Osteocyte (in vitro differentiated cells): Measurements from ENCODE around the gene RBM38. TPM values are rescaled to one million over a fixed set of nuclear protein-coding genes. Genes with fewer than 3 reads are reported as not detected.

Experiments
- DNase-seq: peaks from one replicate; pipeline ENCODE4 v3.0.0; 2021; ENCODE audit warnings: mixed read lengths; ENCODE audit not compliant: unreplicated experiment; ENCODE audit errors: extremely low spot score
- H3K27ac Mint-ChIP-seq: one replicate; pipeline ENCODE4 v1.8.0; 2021; ENCODE audit warnings: mild to moderate bottlenecking, mixed read lengths; ENCODE audit not compliant: unreplicated experiment
- H3K27me3 Mint-ChIP-seq: one replicate; pipeline ENCODE4 v1.8.0; 2021; ENCODE audit warnings: mixed read lengths; ENCODE audit not compliant: unreplicated experiment
- H3K36me3 Mint-ChIP-seq: one replicate; pipeline ENCODE4 v1.8.0; 2021; ENCODE audit warnings: mixed read lengths; ENCODE audit not compliant: unreplicated experiment
- H3K4me1 Mint-ChIP-seq: one replicate; pipeline ENCODE4 v1.8.0; 2021; ENCODE audit warnings: mixed read lengths; ENCODE audit not compliant: unreplicated experiment
- H3K4me3 Mint-ChIP-seq: one replicate; pipeline ENCODE4 v1.8.0; 2021; ENCODE audit warnings: mild to moderate bottlenecking, moderate library complexity, mixed read lengths; ENCODE audit not compliant: unreplicated experiment
- H3K9me3 Mint-ChIP-seq: one replicate; pipeline ENCODE4 v1.8.0; 2021; ENCODE audit warnings: mixed read lengths; ENCODE audit not compliant: unreplicated experiment
- total RNA-seq: library from RNA; stranded (reverse); gene quantifications from 2 replicates; pipeline ENCODE4 v1.2.1, GENCODE V29; 2021
- TF ChIP-seq, protein P1 (sequence below): fragments of 200-600 bp; sonication (generic); IDR thresholded peaks from 2 replicates; pipeline ENCODE4 v1.5.0; 2021; ENCODE audit warnings: antibody characterized with exemption, mild to moderate bottlenecking, moderate library complexity

RBM38 gene
- total RNA-seq, 1 donor from 2014 or later = 18.8 TPM

DNA sequence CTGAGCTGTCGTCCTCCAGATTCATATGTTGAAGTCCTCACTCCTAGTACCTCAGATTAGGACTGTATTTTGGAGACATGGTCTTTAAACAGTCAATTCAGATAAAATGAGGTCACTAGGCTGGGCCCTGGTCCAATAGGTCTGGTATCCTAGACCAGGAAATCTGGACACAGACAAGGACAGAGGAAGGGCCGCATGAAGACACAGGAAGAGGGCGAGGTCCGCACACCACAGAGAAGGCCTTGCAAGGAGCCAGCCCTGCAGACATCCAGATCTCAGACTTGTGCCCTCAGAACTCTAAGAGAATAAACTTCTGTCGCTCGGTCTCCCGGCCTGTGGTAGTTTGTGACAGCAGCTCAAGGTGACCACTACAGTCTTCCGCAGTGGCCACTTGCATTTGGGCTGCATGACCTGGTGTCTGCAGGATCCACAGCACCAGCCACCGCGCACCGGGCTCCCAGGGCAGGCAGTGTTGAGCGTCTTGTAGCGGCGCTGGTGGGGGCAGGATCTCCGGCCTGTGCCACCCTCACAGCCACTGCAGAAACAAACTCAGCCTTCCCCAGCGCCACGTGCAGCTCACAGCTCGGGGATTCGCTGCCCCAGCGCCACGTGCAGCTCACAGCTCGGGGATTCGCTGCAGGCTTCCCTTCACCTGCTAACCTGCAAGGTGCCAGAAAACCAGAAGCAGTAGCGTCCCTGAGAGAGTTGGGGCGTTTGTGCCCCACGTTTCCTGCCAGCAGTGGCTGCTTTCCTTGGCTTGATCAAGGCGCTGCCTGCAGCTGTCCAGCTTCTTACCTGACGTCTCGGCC, 6.0 kb upstream of the RBM38 start:
- no peaks in the 10 kb centered on the region for H3K27me3 Mint-ChIP-seq
- TF ChIP-seq, protein P1, sequence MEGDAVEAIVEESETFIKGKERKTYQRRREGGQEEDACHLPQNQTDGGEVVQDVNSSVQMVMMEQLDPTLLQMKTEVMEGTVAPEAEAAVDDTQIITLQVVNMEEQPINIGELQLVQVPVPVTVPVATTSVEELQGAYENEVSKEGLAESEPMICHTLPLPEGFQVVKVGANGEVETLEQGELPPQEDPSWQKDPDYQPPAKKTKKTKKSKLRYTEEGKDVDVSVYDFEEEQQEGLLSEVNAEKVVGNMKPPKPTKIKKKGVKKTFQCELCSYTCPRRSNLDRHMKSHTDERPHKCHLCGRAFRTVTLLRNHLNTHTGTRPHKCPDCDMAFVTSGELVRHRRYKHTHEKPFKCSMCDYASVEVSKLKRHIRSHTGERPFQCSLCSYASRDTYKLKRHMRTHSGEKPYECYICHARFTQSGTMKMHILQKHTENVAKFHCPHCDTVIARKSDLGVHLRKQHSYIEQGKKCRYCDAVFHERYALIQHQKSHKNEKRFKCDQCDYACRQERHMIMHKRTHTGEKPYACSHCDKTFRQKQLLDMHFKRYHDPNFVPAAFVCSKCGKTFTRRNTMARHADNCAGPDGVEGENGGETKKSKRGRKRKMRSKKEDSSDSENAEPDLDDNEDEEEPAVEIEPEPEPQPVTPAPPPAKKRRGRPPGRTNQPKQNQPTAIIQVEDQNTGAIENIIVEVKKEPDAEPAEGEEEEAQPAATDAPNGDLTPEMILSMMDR = no peak
- peaks cover 3% of the 10 kb centered on the region for H3K4me1 Mint-ChIP-seq
- H3K27ac Mint-ChIP-seq = no peak overlapping the region
- H3K4me3 Mint-ChIP-seq = no peak overlapping the region
- DNase-seq = no peak
- no peaks in the 10 kb centered on the region for H3K9me3 Mint-ChIP-seq
- no peaks in the 10 kb centered on the region for H3K36me3 Mint-ChIP-seq

DNA sequence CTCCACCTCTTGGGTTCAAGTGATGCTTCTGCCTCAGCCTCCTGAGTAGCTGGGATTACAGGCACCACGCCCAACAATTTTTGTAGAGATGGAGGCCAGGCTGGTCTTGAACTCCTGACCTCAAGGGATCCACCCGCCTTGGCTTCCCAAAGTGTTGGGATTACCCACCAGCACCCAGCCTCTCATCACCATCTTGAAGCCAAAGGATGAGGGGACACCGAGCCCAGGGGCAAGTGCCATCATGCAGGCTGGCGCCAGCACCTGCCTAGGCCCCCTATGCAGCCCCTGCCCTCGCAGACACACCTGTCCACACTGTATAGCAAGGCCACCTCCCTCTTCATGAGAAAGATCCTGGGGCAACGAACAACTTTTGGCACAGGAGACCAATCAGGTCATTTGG, 5.3 kb upstream of the RBM38 start:
- Mint-ChIP-seq H3K36me3 (no peaks in the 10 kb centered on the region), H3K9me3 (no peaks in the 10 kb centered on the region), H3K27me3 (no peaks in the 10 kb centered on the region), H3K27ac (no peak overlapping the region), H3K4me1 (peaks cover 7% of the 10 kb centered on the region), H3K4me3 (no peak overlapping the region)
- TF ChIP-seq, protein P1 = no peak
- no peak for DNase-seq

DNA sequence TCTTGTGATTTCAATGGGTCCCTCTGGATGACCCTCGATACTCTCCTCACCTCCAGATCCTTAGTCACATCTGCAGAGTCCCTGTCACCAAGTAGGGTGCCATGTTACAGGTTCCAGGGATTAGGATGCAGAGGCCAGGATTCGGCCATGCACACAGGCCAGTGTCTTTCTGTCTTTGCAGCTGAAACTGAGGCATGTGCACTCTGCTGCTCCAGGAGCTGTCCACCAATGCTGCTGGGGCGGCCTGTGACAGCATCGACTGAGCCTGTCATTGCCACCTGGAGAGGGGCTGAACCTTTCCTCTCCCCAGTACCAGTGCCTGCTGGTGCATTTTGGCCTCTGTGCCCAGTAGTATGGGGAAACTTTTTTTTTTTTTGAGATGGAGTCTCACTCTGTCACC, 4.4 kb upstream of the RBM38 start:
- H3K4me3 Mint-ChIP-seq = no peak overlapping the region
- no peaks in the 10 kb centered on the region for H3K27me3 Mint-ChIP-seq
- TF ChIP-seq, protein P1 = no peak
- H3K36me3 Mint-ChIP-seq = no peaks in the 10 kb centered on the region
- DNase-seq = no peak
- H3K4me1 Mint-ChIP-seq = peaks cover 7% of the 10 kb centered on the region
- H3K27ac Mint-ChIP-seq = no peak overlapping the region
- no peaks in the 10 kb centered on the region for H3K9me3 Mint-ChIP-seq

DNA sequence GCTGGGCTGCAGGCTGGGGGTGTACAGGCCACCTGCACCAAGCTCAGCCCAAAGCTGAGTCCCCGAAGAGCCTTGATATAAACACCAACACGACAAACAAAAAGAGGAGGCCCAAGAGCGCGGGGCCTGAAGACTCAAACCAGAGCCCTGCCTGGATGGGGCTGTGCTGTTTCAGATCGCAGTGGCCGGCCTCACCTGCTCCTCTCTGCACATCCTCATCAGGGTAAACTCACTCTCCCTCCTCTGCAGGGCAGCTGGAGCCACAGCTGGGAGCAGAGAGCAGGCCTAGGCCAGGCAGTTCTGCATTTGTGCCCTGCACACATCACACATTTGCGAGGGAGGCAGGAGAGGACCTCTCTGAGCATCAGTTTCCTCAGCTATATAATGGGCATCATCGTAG, 3.7 kb upstream of the RBM38 start:
- no peaks in the 10 kb centered on the region for H3K9me3 Mint-ChIP-seq
- H3K4me1 Mint-ChIP-seq = peaks cover 13% of the 10 kb centered on the region
- TF ChIP-seq, protein P1 = no peak
- DNase-seq = no peak
- no peaks in the 10 kb centered on the region for H3K27me3 Mint-ChIP-seq
- no peak overlapping the region for H3K27ac Mint-ChIP-seq
- H3K4me3 Mint-ChIP-seq = no peak overlapping the region
- H3K36me3 Mint-ChIP-seq = no peaks in the 10 kb centered on the region

DNA sequence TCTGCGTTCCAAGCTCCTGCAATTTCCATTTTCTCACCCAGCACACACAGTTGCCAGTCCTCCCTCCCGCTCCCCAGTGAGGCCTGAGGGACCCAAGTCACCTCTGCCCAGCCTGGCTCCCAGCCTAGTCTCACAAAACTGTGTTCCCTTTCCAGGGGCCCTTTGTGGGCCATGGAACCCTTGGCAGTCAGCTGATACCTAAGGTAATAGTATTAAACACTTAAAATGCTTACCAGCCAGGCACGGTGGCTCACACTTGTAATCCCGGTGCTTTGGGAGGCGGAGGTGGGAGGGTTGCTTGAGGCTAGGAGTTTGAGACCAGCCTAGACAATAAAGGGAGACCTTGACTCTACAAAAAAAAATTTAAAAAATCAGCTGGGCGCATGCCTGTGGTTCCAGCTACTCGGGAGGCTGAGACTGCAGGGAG, 3.2 kb upstream of the RBM38 start:
- no peaks in the 10 kb centered on the region for H3K36me3 Mint-ChIP-seq
- H3K27ac Mint-ChIP-seq = no peak overlapping the region
- peaks cover 18% of the 10 kb centered on the region for H3K4me1 Mint-ChIP-seq
- TF ChIP-seq, protein P1 = no peak
- no peaks in the 10 kb centered on the region for H3K9me3 Mint-ChIP-seq
- no peak overlapping the region for H3K4me3 Mint-ChIP-seq
- H3K27me3 Mint-ChIP-seq = no peaks in the 10 kb centered on the region
- no peak for DNase-seq
